ENCODE results near the gene PREP. TPM values are rescaled to one million over a fixed set of nuclear protein-coding genes. Genes with fewer than 3 reads are reported as not detected.

PREP gene
- total and polyA plus RNA-seq, 2 of the 8 experiments (the other 6 are each of a cell fraction or from before 2014, with no cell fraction given): 26.8 to 70.0 TPM

- H4K8ac ChIP-seq (ENCODE audit: extremely low read depth, insufficient read depth, low read length): no peak overlapping the region
- no peaks in the 10 kb centered on the region for H3K79me2 ChIP-seq (ENCODE audit: control insufficient read depth in 1 of 2, insufficient read depth in 2 of 2, low read length in 2 of 2)
- H4K20me1 ChIP-seq (replicated peaks in 1 of 2; ENCODE audit: control insufficient read depth in 1 of 2, insufficient read depth in 2 of 2, low read length in 2 of 2): no peaks in the 10 kb centered on the region
- H4K91ac ChIP-seq (replicated peaks; ENCODE audit: insufficient read length, low read length): no peak overlapping the region
- H2AFZ ChIP-seq (ENCODE audit: low read length): no peak overlapping the region
- H3K27ac ChIP-seq (ENCODE audit: low read depth, low read length): no peak overlapping the region
- DNase-seq (ENCODE audit: low read depth in 1 of 2, low spot score in 2 of 2) (no peak), FAIRE-seq (no peak)
- H3K4me1 ChIP-seq (replicated peaks in 1 of 4; ENCODE audit: control insufficient read depth in 3 of 4, insufficient read depth in 4 of 4, low read length in 3 of 4): peaks cover 2 to 6% (median 3%) of the 10 kb centered on the region in 4 experiments; a peak in 4 of 7 replicates
- H3K9ac ChIP-seq (replicated peaks in 1 of 4; ENCODE audit: extremely low read depth in 1 of 4, low read depth in 3 of 4, low read length in 3 of 4): no peak overlapping the region
- H3K23ac ChIP-seq (ENCODE audit: insufficient read length): no peak overlapping the region
- no peak overlapping the region for H3K4ac ChIP-seq (replicated peaks; ENCODE audit: insufficient read length, low read depth, low read length)
- H3K23me2 ChIP-seq (ENCODE audit: low read depth, low read length): no peaks in the 10 kb centered on the region
- H3K14ac ChIP-seq (ENCODE audit: insufficient read length): no peak overlapping the region
- no peaks in the 10 kb centered on the region for H3K36me3 ChIP-seq (ENCODE audit: control insufficient read depth in 2 of 4, insufficient read depth in 4 of 4, low read length in 3 of 4)
- no peak overlapping the region for H2BK20ac ChIP-seq (ENCODE audit: low read length)
- no peak overlapping the region for H2BK15ac ChIP-seq (ENCODE audit: low read length)
- H4K5ac ChIP-seq (ENCODE audit: insufficient read length, low read depth, low read length): no peak overlapping the region
- H2BK5ac ChIP-seq (ENCODE audit: low read depth, low read length): no peak overlapping the region
- H3K9me3 ChIP-seq (ENCODE audit: insufficient read depth in 2 of 2, low read depth in 1 of 2, low read length in 1 of 2): no peaks in the 10 kb centered on the region
- no peak overlapping the region for H3K56ac ChIP-seq (replicated peaks; ENCODE audit: insufficient read length, low read depth, low read length)
- ChIA-PET POLR2A (ENCODE audit: partially characterized antibody) (interaction anchor here (1.4 to 1.5 kb wide), 2 partner anchors 12 to 20 kb away, joined by 4 to 5 read pairs; no protein-coding TSS in a partner anchor), CTCF (ENCODE audit: partially characterized antibody) (interaction anchor here (0.7 to 5.9 kb wide), 6 partner anchors 11 to 217 kb away, joined by 3 to 36 read pairs (median 7); no protein-coding TSS in a partner anchor)
- H3K4me2 ChIP-seq (ENCODE audit: insufficient read depth in 1 of 2, low read depth in 2 of 2, low read length in 2 of 2): no peak overlapping the region
- H2BK120ac ChIP-seq (replicated peaks; ENCODE audit: low read depth, low read length): no peak overlapping the region
- H3K4me3 ChIP-seq (ENCODE audit: extremely low read depth in 1 of 4, insufficient read depth in 2 of 4, low read depth in 3 of 4, low read length in 4 of 4): no peak overlapping the region
- H2BK12ac ChIP-seq (ENCODE audit: low read depth, low read length): no peak overlapping the region
- H3K79me1 ChIP-seq (ENCODE audit: low read depth, low read length): no peaks in the 10 kb centered on the region; the same call in 1 of the 2 replicates
- no peaks in the 10 kb centered on the region for H3K27me3 ChIP-seq (replicated peaks in 1 of 4; ENCODE audit: control insufficient read depth in 3 of 4, extremely low read depth in 1 of 4, insufficient read depth in 3 of 4, low read length in 3 of 4)
- H3K18ac ChIP-seq (ENCODE audit: extremely low read depth, low read length): no peak overlapping the region
- TF ChIP-seq ATF3 (IDR thresholded peaks at IDR 0.05; ENCODE audit: insufficient read depth, low read depth, low read length) (no peak), RXRA (IDR thresholded peaks at IDR 0.05; ENCODE audit: insufficient read depth, low read depth, low read length) (no peak), TEAD4 (IDR thresholded peaks at IDR 0.05; ENCODE audit: low read depth, low read length) (0 out of 2 replicates have a peak, but pooled peaks have one; percentile 27), SP4 (IDR thresholded peaks at IDR 0.05; ENCODE audit: low read length) (no peak), CTCF (IDR thresholded peaks at IDR 0.05; ENCODE audit: control extremely low read depth in 1 of 3, insufficient read depth in 1 of 3, low read depth in 1 of 3, low read length in 3 of 3) (no peak)
- WGBS, 2 experiments (ENCODE audit: extremely low coverage in 1 of 2, insufficient coverage in 1 of 2, insufficient read length in 1 of 2, insufficient replicate concordance in 2 of 2, low coverage in 1 of 2, low lambda C conversion rate in 2 of 2, missing lambda C conversion rate in 1 of 2): 86% methylated on average over 3 of the region's 3 CpGs; no CpG with 5 or more reads in 1 of the 2 experiments
- H2AK5ac ChIP-seq (ENCODE audit: low read depth, low read length): no peak overlapping the region
Measured at GRCh38 chr6:105304366-105304765, 98.5 kb downstream of the PREP start.

Data from H1 (cell line).